Activated B cell treated with CpG ODN at 0.5 μM for 24 hours (primary cell): ENCODE data around the gene ADSS1. TPM values are rescaled to one million over a fixed set of nuclear protein-coding genes. Genes with fewer than 3 reads are reported as not detected.
A peak's percentile ranks its signal among the peaks of the same experiment; 100 is the strongest.

Source experiments
- ATAC-seq: fragments of 200-7000 bp; cut with Tn5 transposase; one replicate; pipeline ENCODE4 v1.10.0; 2021; ENCODE audit warnings: low read depth, mild to moderate bottlenecking, moderate library complexity
- CTCF ChIA-PET: fragments of 350-600 bp; sonication (Branson Sonifier 250); formaldehyde crosslinking; loops from one replicate; lab custom pipeline; 2021; ENCODE audit warnings: antibody characterized with exemption; lab: Charles Lee
- POLR2A ChIA-PET: fragments of 350-600 bp; sonication (Branson Sonifier 250); formaldehyde crosslinking; loops from one replicate; lab custom pipeline; 2021; ENCODE audit warnings: antibody characterized with exemption; lab: Charles Lee
- DNase-seq: peaks from one replicate; pipeline ENCODE4 v3.0.0; 2022
- H3K27ac Mint-ChIP-seq: one replicate; pipeline ENCODE4 v1.8.0; 2020; ENCODE audit warnings: mixed read lengths
- H3K27me3 Mint-ChIP-seq: one replicate; pipeline ENCODE4 v1.8.0; 2021; ENCODE audit warnings: mixed read lengths
- H3K36me3 Mint-ChIP-seq: one replicate; pipeline ENCODE4 v1.8.0; 2021; ENCODE audit warnings: low read depth, mixed read lengths
- H3K4me1 Mint-ChIP-seq: one replicate; pipeline ENCODE4 v1.8.0; 2021; ENCODE audit warnings: mixed read lengths
- H3K4me3 Mint-ChIP-seq: one replicate; pipeline ENCODE4 v1.8.0; 2020; ENCODE audit warnings: mild to moderate bottlenecking, mixed read lengths
- H3K9me3 Mint-ChIP-seq: one replicate; pipeline ENCODE4 v1.8.0; 2020; ENCODE audit warnings: mixed read lengths
- CTCF ChIP-seq: fragments of 200-600 bp; IDR thresholded peaks from one replicate; pipeline ENCODE4 v1.8.0; 2022; ENCODE audit warnings: antibody characterized with exemption, mild to moderate bottlenecking
- intact Hi-C: fragments of 100-400 bp; cut with micrococcal nuclease; formaldehyde crosslinking; loops from one replicate; pipeline ENCODE4 v1.15.1; 2024
- total RNA-seq: library from RNA; stranded (reverse); gene quantifications from 2 replicates; pipeline ENCODE4 v1.2.3, GENCODE V29; 2022

Gene ADSS1
- total RNA-seq, 1 donor from 2014 or later, result 0.18 TPM

GRCh38 chr14:104677512-104678332 is 46.3 kb upstream of the ADSS1 start:
- no peaks in the 10 kb centered on the region for H3K36me3 Mint-ChIP-seq
- H3K4me3 Mint-ChIP-seq, result peak overlapping the region; percentile 81
- peak overlapping the region; percentile 80 for H3K27ac Mint-ChIP-seq
- H3K9me3 Mint-ChIP-seq, result peaks cover 2% of the 10 kb centered on the region
- peaks cover 52% of the 10 kb centered on the region for H3K4me1 Mint-ChIP-seq
- ChIA-PET POLR2A (interaction anchor here (0.6 to 6.9 kb wide), 8 partner anchors 9 to 31 kb away, joined by 3 to 182 read pairs (median 6); partner anchors contain the start of gene INF2), CTCF (interaction anchor here (1.0 to 1.6 kb wide), 6 partner anchors 12 to 31 kb away, joined by 3 to 10 read pairs (median 4); no protein-coding TSS in a partner anchor)
- intact Hi-C loops, result loop anchor here (1.0 to 2.0 kb wide), 4 partner anchors 12 to 75 kb away; no protein-coding TSS in a partner anchor
- ATAC-seq, result peak; percentile 63
- DNase-seq, result peak; percentile 69
- no peak for TF ChIP-seq CTCF
- no peaks in the 10 kb centered on the region for H3K27me3 Mint-ChIP-seq

GRCh38 chr14:104678346-104678745 is 45.7 kb upstream of the ADSS1 start:
- intact Hi-C loops, result no loop called here
- Mint-ChIP-seq H3K9me3 (peaks cover 2% of the 10 kb centered on the region), H3K4me1 (peaks cover 52% of the 10 kb centered on the region), H3K27me3 (no peaks in the 10 kb centered on the region), H3K4me3 (peak overlapping the region; percentile 81), H3K27ac (peak overlapping the region; percentile 80), H3K36me3 (no peaks in the 10 kb centered on the region)
- ChIA-PET CTCF (interaction anchor here (0.9 to 1.5 kb wide), 5 partner anchors 12 to 31 kb away, joined by 3 to 5 read pairs (median 3); no protein-coding TSS in a partner anchor), POLR2A (interaction anchor here (0.6 to 6.9 kb wide), 6 partner anchors 9 to 19 kb away, joined by 3 to 182 read pairs (median 8); partner anchors contain the start of gene INF2)
- no peak for TF ChIP-seq CTCF
- DNase-seq (no peak), ATAC-seq (no peak)

- ChIA-PET CTCF (interaction anchor here (0.9 to 2.3 kb wide), 5 partner anchors 13 to 30 kb away, joined by 3 to 14 read pairs (median 3); no protein-coding TSS in a partner anchor), POLR2A (interaction anchor here (2.2 to 6.9 kb wide), 3 partner anchors 13 to 19 kb away, joined by 9 to 182 read pairs (median 30); no protein-coding TSS in a partner anchor)
- no peak for ATAC-seq
- Mint-ChIP-seq H3K27me3 (no peaks in the 10 kb centered on the region), H3K4me1 (peaks cover 48% of the 10 kb centered on the region), H3K36me3 (no peaks in the 10 kb centered on the region), H3K4me3 (no peak overlapping the region), H3K27ac (no peak overlapping the region), H3K9me3 (peaks cover 2% of the 10 kb centered on the region)
- DNase-seq, result no peak
- TF ChIP-seq CTCF, result no peak
- intact Hi-C loops, result no loop called here
Measured at GRCh38 chr14:104678901-104679705, 44.9 kb upstream of the ADSS1 start.

- Mint-ChIP-seq H3K27ac (peak overlapping the region; percentile 38), H3K9me3 (no peaks in the 10 kb centered on the region), H3K4me1 (peaks cover 58% of the 10 kb centered on the region), H3K4me3 (no peak overlapping the region), H3K27me3 (no peaks in the 10 kb centered on the region), H3K36me3 (no peaks in the 10 kb centered on the region)
- DNase-seq (no peak), ATAC-seq (no peak)
- POLR2A ChIA-PET, result interaction anchor here (1.0 to 6.9 kb wide), 7 partner anchors 9 to 73 kb away, joined by 3 to 182 read pairs (median 5); partner anchors contain the start of gene SIVA1
- intact Hi-C loops, result loop anchor here (10.0 kb wide), 1 partner anchor 245 kb away; the partner anchor contains the start of gene PLD4
- TF ChIP-seq CTCF, result no peak
- CTCF ChIA-PET, result interaction anchor here (1.4 to 2.3 kb wide), 5 partner anchors 14 to 28 kb away, joined by 3 to 14 read pairs (median 9); no protein-coding TSS in a partner anchor
Measured at GRCh38 chr14:104680056-104680805, 43.8 kb upstream of the ADSS1 start.
